Hepatocyte (in vitro differentiated cells): ENCODE results near the gene COL4A1. TPM values are rescaled to one million over a fixed set of nuclear protein-coding genes. Genes with fewer than 3 reads are reported as not detected.
A peak's percentile ranks its signal among the peaks of the same experiment; 100 is the strongest.

Experiments used
- DNase-seq: peaks from one replicate; pipeline ENCODE4 v3.0.0-alpha.2; 2016; ENCODE audit warnings: low spot score
- H2AFZ ChIP-seq: fragments of 200-600 bp; sonication (generic); 2 replicates; pipeline ENCODE4 v1.6.0; 2016; ENCODE audit warnings: antibody characterized with exemption, mild to moderate bottlenecking
- H3K27ac ChIP-seq: fragments of 200-600 bp; sonication (generic); 2 replicates; pipeline ENCODE4 v1.5.1; 2016; ENCODE audit warnings: mild to moderate bottlenecking
- H3K27me3 ChIP-seq: fragments of 200-600 bp; sonication (generic); 2 replicates; pipeline ENCODE4 v1.6.1; 2016
- H3K36me3 ChIP-seq: fragments of 200-600 bp; sonication (generic); replicated peaks from 2 replicates; pipeline ENCODE4 v1.5.1; 2016; ENCODE audit warnings: low read depth; ENCODE audit not compliant: insufficient read depth
- H3K4me1 ChIP-seq: fragments of 200-600 bp; sonication (generic); 2 replicates; pipeline ENCODE4 v1.5.1; 2016; ENCODE audit warnings: mild to moderate bottlenecking, moderate library complexity; ENCODE audit not compliant: insufficient read depth
- H3K4me2 ChIP-seq: fragments of 200-600 bp; sonication (generic); 2 replicates; pipeline ENCODE4 v1.6.0; 2016
- H3K4me3 ChIP-seq: fragments of 200-600 bp; sonication (generic); 2 replicates; pipeline ENCODE4 v1.5.1; 2016; ENCODE audit warnings: mild to moderate bottlenecking
- H3K79me2 ChIP-seq: fragments of 200-600 bp; sonication (generic); 2 replicates; pipeline ENCODE4 v1.6.0; 2017; ENCODE audit warnings: mild to moderate bottlenecking
- H3K9me2 ChIP-seq: fragments of 200-600 bp; sonication (generic); replicated peaks from 2 replicates; pipeline ENCODE4 v1.6.0; 2017; ENCODE audit warnings: mild to moderate bottlenecking; ENCODE audit not compliant: insufficient read depth
- H3K9me3 ChIP-seq: fragments of 200-600 bp; sonication (generic); 2 replicates; pipeline ENCODE4 v1.5.1; 2016; ENCODE audit warnings: low read depth, mild to moderate bottlenecking
- H4K20me1 ChIP-seq: fragments of 200-600 bp; sonication (generic); 2 replicates; pipeline ENCODE4 v1.6.0; 2016; ENCODE audit warnings: mild to moderate bottlenecking; ENCODE audit not compliant: insufficient read depth, poor library complexity, severe bottlenecking
- EZH2 ChIP-seq: fragments of 200-600 bp; sonication (generic); IDR thresholded peaks from 2 replicates; pipeline ENCODE4 v1.6.1; 2016; ENCODE audit warnings: antibody characterized with exemption, mild to moderate bottlenecking, borderline replicate concordance
- EZH2phosphoT487 ChIP-seq: fragments of 200-600 bp; sonication (generic); IDR thresholded peaks from one replicate; pipeline ENCODE4 v1.6.1; 2018; ENCODE audit warnings: antibody characterized with exemption, mild to moderate bottlenecking, low read depth, moderate library complexity; ENCODE audit not compliant: unreplicated experiment, severe bottlenecking
- WGBS: methylation state at CpG from one replicate; pipeline ENCODE4 v1.1.6; 2016; ENCODE audit warnings: low lambda C conversion rate; ENCODE audit errors: missing lambda C conversion rate; 5-methylcytosine and 5-hydroxymethylcytosine counted together
- polyA plus RNA-seq: library from polyadenylated mRNA; unstranded; fragments of >200 nt; fragmentation: Nextera tagmentation; extraction: Ambion mirVana; gene quantifications from 2 replicates; pipeline ENCODE4 v1.2.1, GENCODE V29; 2016
- total RNA-seq: library from RNA; depleted of rRNA; stranded (reverse); fragments of >200 nt; gene quantifications from 2 replicates; pipeline ENCODE4 v1.2.3, GENCODE V29; 2014
- TF ChIP-seq, protein P1 (sequence below): fragments of 200-600 bp; sonication (generic); IDR thresholded peaks from 2 replicates; pipeline ENCODE4 v1.5.1; 2016; ENCODE audit warnings: antibody characterized with exemption, mild to moderate bottlenecking; ENCODE audit not compliant: poor library complexity

Gene COL4A1
- total and polyA plus RNA-seq, 2 experiments from 2014 or later, result 138 to 269 TPM

DNA sequence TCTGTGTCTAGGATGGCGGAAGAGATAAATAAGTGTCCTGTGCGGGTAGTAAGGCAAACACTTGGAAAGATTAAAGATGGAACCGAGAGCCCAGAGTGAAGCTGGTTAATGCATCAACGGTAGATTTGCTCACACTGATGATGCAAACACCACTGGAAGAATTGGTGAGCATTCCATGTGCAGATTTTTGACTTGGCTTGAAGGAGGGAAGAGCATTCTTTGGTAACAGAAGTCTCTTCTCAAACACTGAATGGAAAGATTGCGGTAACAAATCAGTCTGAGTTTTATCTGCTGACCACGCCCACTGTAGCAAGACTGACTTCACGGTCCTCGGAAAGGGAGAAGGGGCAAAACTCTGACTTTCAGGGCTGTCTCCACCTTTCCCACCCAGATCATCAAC, 112.5 kb downstream of the COL4A1 start:
- no peak overlapping the region for H3K4me3 ChIP-seq
- no peaks in the 10 kb centered on the region for H3K9me3 ChIP-seq
- WGBS, result 60% methylated on average over 8 of the region's 8 CpGs
- H3K36me3 ChIP-seq, result no peaks in the 10 kb centered on the region
- H4K20me1 ChIP-seq, result no peaks in the 10 kb centered on the region
- no peaks in the 10 kb centered on the region for H3K79me2 ChIP-seq
- H3K4me2 ChIP-seq, result no peak overlapping the region
- peaks cover 18% of the 10 kb centered on the region for H3K4me1 ChIP-seq
- no peak for TF ChIP-seq EZH2
- TF ChIP-seq, protein P1, sequence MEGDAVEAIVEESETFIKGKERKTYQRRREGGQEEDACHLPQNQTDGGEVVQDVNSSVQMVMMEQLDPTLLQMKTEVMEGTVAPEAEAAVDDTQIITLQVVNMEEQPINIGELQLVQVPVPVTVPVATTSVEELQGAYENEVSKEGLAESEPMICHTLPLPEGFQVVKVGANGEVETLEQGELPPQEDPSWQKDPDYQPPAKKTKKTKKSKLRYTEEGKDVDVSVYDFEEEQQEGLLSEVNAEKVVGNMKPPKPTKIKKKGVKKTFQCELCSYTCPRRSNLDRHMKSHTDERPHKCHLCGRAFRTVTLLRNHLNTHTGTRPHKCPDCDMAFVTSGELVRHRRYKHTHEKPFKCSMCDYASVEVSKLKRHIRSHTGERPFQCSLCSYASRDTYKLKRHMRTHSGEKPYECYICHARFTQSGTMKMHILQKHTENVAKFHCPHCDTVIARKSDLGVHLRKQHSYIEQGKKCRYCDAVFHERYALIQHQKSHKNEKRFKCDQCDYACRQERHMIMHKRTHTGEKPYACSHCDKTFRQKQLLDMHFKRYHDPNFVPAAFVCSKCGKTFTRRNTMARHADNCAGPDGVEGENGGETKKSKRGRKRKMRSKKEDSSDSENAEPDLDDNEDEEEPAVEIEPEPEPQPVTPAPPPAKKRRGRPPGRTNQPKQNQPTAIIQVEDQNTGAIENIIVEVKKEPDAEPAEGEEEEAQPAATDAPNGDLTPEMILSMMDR, result no peak
- TF ChIP-seq EZH2phosphoT487, result no peak
- no peaks in the 10 kb centered on the region for H3K9me2 ChIP-seq
- no peaks in the 10 kb centered on the region for H3K27me3 ChIP-seq
- no peak for DNase-seq
- no peak overlapping the region for H2AFZ ChIP-seq
- H3K27ac ChIP-seq, result no peak overlapping the region

DNA sequence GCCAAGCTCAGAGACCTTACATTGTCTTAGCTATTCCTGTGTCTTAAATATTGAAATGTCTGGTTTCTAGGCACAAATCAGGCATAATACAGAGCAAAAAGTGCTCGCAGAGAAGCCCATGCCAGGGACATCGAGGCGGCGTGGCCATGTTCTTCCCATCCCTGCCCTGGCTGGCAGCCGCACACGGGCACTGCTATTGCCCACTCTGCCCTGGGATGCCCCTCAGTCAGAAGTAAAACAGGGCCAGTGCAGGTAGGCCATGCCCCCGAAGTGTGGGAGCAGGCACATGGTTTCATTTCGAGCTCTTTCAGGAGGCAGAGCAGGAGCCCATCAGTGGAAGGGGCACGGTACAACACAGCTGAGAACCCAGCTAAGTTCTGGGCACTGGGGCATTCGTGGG, 113.5 kb downstream of the COL4A1 start:
- Histone ChIP-seq H3K27me3 (no peaks in the 10 kb centered on the region), H4K20me1 (no peaks in the 10 kb centered on the region), H3K36me3 (no peaks in the 10 kb centered on the region), H2AFZ (no peak overlapping the region), H3K27ac (no peak overlapping the region), H3K9me3 (no peaks in the 10 kb centered on the region), H3K4me3 (no peak overlapping the region), H3K79me2 (no peaks in the 10 kb centered on the region), H3K4me1 (peaks cover 18% of the 10 kb centered on the region), H3K4me2 (no peak overlapping the region), H3K9me2 (no peaks in the 10 kb centered on the region)
- 97% methylated on average over 10 of the region's 10 CpGs for WGBS
- TF ChIP-seq, protein P1, result no peak
- TF ChIP-seq EZH2phosphoT487, result no peak
- no peak for TF ChIP-seq EZH2
- no peak for DNase-seq

DNA sequence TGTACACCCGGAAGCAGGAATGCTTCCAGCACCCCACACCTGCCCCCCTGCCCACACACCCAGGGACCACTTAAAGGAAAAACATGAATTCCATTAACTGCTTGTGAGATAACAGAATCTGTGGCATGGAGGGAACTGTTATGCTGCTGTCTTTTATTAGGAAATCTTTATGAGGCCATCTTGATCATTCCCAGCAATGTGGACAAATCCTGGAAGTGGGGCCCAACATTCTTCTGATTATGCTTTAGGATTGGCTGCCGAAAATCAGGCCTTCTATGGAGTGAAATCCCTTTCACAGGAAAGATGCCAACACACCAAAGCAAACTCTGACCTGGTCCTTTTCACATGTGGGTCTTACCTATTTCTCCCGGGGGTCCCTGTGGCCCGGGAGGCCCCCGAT, 114.5 kb downstream of the COL4A1 start:
- no peak overlapping the region for H2AFZ ChIP-seq
- no peaks in the 10 kb centered on the region for H4K20me1 ChIP-seq
- DNase-seq, result no peak
- no peak overlapping the region for H3K4me2 ChIP-seq
- H3K9me3 ChIP-seq, result no peaks in the 10 kb centered on the region
- H3K27me3 ChIP-seq, result no peaks in the 10 kb centered on the region
- H3K4me1 ChIP-seq, result peaks cover 16% of the 10 kb centered on the region
- H3K27ac ChIP-seq, result no peak overlapping the region
- H3K79me2 ChIP-seq, result no peaks in the 10 kb centered on the region
- H3K9me2 ChIP-seq, result no peaks in the 10 kb centered on the region
- TF ChIP-seq EZH2phosphoT487, result no peak
- no peak for TF ChIP-seq EZH2
- TF ChIP-seq, protein P1, result no peak
- no peak overlapping the region for H3K4me3 ChIP-seq
- WGBS, result 70% methylated on average over 5 of the region's 5 CpGs
- H3K36me3 ChIP-seq, result no peaks in the 10 kb centered on the region

DNA sequence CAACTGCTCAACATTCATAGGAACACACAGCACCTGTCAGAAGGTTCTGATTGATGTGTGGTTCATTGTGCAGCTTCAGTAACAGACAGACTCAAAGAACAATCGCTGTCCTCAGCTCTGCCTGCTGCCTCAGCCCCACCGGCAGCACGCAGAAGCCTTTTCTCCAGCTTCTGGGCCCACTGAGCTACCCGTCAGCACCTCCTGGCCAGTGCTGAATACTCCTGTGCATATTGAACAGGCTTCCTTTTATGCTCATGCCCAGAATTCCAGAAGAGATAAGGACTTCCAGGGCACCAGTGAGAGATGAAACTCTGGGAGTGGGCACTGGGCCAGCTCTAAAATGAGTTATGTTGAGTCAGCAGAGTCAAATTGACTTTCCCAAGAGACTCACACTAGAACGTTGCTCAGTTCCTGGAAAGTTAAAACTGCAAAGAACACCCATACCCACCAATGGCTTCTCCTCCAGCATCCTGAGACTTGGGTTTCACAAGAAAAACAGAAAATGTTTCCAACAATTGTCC, 119.3 kb downstream of the COL4A1 start:
- Histone ChIP-seq H3K4me2 (peak overlapping the region; percentile 15), H3K4me3 (no peak overlapping the region), H3K27ac (peak overlapping the region; percentile 90), H4K20me1 (no peaks in the 10 kb centered on the region), H3K36me3 (no peaks in the 10 kb centered on the region), H3K79me2 (no peaks in the 10 kb centered on the region), H2AFZ (no peak overlapping the region), H3K9me3 (no peaks in the 10 kb centered on the region), H3K27me3 (no peaks in the 10 kb centered on the region), H3K9me2 (no peaks in the 10 kb centered on the region), H3K4me1 (peaks cover 22% of the 10 kb centered on the region)
- peak; percentile 70 for DNase-seq
- 48% methylated on average over 5 of the region's 5 CpGs for WGBS
- TF ChIP-seq EZH2phosphoT487 (no peak), EZH2 (no peak)
- TF ChIP-seq, protein P1, result no peak
